Astrocyte (in vitro differentiated cells and primary cell): ENCODE data around the gene PRDM10.

Source experiments
- EZH2 ChIP-seq: IDR thresholded peaks from 2 replicates; pipeline ENCODE4 v1.6.1; 2012; ENCODE audit warnings: mild to moderate bottlenecking, low read length, inconsistent platforms; ENCODE audit not compliant: insufficient read depth
- TF ChIP-seq, protein P1 (sequence below): IDR thresholded peaks from 2 replicates; pipeline ENCODE4 v1.5.1; 2011; ENCODE audit warnings: low read depth, mild to moderate bottlenecking, inconsistent platforms, low read length, moderate library complexity; ENCODE audit not compliant: insufficient read depth

GRCh38 chr11:129973809-129974208 lies 28.8 kb downstream of the PRDM10 start:
- no peak for TF ChIP-seq EZH2
- TF ChIP-seq, protein P1, sequence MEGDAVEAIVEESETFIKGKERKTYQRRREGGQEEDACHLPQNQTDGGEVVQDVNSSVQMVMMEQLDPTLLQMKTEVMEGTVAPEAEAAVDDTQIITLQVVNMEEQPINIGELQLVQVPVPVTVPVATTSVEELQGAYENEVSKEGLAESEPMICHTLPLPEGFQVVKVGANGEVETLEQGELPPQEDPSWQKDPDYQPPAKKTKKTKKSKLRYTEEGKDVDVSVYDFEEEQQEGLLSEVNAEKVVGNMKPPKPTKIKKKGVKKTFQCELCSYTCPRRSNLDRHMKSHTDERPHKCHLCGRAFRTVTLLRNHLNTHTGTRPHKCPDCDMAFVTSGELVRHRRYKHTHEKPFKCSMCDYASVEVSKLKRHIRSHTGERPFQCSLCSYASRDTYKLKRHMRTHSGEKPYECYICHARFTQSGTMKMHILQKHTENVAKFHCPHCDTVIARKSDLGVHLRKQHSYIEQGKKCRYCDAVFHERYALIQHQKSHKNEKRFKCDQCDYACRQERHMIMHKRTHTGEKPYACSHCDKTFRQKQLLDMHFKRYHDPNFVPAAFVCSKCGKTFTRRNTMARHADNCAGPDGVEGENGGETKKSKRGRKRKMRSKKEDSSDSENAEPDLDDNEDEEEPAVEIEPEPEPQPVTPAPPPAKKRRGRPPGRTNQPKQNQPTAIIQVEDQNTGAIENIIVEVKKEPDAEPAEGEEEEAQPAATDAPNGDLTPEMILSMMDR: no peak
